HG02973 (cell line): ENCODE results near the gene PRELID1.
"Not testable (repeated sequence)": the region's sequence is repeated elsewhere in the genome, so short reads cannot be mapped to it uniquely, and the experiment has no call there.

Source experiments
- ATAC-seq: cut with Tn5 transposase; IDR thresholded peaks from one replicate; pipeline ENCODE4 v1.9.1; 2021; ENCODE audit warnings: moderate library complexity; ENCODE audit not compliant: unreplicated experiment

The PRELID1 gene

DNA sequence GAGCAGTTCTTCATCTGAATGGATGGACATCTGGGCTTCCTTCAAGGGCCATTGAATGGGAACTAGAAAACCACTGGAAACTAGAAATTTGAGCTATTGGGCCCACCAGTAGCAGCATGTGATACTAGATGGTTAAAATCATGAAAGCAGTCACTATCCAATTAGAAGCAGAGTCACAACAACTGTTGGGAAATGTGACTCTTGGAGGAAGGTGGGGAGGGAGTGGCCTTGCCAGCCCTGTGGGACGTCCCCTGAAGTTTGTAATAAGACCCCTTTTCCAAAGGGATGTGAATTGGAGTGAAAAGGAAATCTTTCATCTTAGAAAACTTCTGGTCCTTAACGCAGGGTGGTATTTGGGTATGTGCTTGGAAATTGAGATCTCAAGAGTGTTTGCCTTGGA is 5.7 kb upstream of the PRELID1 start:
- ATAC-seq = no peak

DNA sequence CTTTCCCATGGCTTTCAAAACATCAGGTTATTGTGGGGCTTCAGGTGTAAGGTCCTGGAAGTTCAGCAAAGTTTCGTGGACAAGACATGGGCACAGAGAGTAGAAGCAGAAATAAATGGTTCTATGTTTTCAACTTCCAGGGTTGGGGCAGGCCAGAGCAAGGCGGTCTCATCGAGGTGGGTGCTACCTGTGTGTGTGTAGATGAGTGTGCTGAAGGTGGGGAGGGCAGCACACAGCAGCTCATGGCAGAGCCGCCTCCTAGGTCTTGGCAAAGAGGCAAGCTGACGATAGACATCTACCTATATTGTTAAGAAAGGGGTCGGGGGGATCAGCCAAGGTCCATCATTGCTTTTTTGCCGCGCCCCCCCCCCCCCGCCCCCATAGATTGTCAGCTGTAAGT is 3.9 kb upstream of the PRELID1 start:
- no peak for ATAC-seq

DNA sequence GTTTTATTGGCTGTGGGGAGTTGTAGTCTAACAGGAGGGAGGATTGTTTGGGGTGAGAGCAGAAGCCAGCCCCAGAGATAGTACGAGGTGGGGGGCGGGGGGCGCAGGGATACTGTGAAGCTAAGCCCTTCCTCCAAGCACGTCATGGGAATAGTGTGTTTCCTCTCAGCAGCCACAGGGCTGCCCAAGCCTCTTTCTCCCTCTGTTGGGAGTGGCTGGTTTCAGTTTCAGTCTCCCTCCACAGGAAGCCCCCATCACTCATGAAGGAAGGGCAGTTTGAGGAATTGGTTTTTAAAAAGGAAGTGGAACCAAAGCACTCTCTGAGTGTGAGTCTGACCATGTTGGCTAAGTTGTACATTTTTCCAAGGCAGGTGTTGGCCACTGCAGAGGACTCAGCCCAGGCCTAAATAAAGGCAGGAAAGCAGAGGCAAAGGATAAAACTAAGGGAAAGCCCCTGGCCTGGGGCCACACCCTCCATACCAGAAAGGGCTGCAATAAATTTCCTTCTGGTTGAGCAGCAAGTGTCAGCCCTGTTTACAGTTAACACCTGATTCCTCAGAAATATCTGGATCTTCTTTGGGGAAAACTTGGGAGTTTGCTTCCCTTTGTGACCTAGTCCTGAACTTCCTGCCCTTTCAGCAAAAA is 3.2 kb upstream of the PRELID1 start:
- ATAC-seq = peak; percentile 31

DNA sequence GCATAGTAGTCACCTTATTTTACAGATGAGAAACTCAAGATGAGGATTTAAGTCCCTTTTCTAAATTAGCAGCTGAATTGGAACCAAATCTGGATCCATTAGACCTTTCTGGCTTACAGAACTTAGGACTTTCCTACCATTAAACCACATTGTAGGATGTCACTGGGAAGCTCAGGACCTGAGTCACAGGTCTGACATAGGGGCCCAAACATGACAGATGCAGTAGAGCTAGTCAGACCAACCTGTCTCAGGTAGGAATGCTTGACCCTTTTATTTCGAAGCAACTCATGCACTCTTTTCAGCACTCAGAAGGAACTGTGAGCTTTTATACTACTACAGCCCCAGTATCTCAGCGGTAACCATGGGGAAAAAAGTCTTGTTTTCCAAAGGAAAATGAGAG is 2.6 kb upstream of the PRELID1 start:
- ATAC-seq = no peak

DNA sequence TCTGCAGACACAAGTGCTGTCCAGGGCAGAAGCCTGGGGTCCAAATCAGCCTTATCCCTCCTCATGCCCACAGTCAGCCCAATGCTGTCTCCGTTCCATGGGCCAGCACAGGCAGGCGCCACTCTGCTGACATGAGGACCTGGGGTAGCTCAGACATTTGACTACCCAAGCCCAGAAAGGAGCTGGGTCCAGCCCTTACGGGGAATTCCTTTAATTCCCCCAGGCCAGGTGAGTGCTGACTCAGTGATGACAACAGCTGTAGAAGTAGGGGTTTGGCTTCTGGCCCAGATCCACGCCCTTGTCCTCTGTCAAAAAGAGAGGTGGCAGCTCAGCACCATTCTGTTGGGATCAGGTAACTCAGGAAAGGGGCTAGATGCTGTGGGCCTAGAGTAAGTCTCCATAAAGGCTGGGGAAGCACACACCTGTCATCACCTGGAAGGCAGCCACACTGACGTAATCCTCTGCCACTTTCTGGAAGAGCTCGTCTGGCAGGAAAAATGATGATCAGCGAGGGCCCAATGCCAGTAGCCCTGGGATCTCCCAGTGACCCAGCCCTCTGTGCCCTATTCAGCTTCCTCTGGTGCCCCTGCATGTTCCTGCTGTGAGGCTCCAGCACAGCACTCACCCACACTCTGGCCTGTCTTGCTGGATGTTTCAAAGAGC is 2.0 kb upstream of the PRELID1 start:
- ATAC-seq = no peak

DNA sequence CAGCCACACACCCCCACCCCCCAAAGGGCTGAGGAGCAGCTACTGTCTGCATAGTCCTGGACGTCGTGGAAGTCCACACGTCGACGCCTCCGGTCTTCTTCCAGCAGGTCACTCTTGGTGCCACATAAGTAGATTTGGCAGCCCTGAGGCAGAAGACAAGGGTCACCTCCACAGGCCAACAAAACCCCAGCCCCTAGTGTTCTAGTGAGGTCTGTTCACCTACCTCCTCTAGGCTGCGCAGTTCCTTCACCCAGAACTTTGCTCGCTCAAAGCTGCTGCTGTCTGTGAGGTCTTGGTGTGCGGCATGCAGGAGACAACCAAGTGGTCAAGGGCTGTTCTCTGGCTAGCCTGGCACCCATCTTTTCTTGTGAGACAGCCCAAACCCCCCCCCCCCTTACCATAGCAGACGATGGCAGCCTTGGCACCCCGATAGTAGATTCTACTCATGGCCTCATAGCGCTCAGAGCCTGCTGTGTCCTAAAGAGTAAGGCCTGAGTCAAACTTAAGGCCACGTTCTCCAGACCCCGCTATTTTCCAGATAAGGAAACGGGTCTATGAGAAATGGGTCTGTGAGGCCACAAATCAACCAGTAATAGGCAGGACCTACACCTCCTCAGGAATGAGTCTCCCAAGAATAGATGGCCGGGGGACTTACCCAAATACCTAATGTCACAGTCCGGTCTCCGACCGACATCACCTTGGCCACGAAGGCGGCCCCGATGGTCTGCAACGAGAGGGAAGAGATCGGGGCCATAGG is 1.1 kb upstream of the PRELID1 start:
- no peak for ATAC-seq

DNA sequence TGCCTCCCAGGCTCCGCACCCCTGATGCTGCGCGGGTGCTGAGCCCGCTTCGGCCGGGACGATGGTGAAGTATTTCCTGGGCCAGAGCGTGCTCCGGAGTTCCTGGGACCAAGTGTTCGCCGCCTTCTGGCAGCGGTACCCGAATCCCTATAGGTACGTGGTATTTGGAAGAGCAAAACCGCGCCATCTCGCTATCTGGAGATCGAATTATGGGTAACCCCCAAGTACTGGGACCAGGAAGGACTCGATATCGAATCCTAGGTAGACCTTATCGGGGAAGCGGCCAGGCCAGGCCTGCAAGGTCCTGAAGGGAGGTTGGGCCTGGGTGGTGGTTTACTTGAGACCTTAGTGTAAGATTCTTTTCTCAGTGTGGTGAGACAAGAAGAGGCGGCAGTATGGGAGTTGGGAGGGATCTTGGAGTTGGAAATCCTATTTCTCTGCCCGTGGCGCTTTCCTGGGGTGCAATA is 359 bp downstream of the PRELID1 start:
- ATAC-seq = no peak

DNA sequence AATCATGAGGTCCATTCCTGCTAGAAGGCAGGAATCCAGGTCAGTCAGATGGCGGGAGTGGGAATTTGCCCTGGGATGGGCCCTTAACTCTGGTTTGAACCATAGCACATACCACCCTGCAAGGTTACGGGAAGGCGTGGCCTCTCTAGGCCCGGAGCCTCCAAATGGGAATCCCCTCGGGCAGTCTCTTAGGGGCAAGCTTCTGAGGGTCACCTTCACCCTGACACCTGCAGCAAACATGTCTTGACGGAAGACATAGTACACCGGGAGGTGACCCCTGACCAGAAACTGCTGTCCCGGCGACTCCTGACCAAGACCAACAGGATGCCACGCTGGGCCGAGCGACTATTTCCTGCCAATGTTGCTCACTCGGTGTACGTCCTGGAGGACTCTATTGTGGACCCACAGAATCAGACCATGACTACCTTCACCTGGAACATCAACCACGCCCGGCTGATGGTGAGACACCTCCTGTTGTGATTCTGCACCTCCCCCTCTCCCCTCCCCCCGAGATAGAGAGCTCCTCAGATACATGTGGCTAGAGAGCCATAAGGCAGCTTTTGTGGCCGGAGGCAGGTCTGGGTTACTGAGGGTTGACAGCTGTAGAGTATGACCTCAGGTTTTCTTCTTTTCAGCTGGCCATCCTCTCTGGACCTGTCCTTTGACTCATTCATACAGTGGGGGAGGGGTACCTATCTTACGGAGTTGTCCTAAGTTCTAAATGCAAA is 957 bp downstream of the PRELID1 start:
- no peak for ATAC-seq

DNA sequence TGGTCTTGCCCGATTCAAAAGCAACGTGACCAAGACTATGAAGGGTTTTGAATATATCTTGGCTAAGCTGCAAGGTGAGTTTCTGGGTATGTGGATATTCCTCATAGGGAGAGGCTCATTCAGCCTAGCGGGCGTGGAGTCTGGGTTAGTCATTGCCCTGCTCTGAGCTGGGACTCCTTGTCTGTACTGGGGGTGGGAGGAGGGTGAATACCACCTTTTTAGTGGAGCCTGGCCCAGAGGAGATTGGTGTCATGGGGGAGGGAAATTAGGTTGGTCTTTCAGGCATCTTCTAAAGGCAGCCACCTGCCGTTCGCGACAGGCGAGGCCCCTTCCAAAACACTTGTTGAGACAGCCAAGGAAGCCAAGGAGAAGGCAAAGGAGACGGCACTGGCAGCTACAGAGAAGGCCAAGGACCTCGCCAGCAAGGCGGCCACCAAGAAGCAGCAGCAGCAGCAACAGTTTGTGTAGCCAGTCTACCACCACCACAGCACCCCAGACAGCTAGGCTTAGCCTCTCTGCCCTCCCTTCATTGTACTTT is 2.6 kb downstream of the PRELID1 start:
- not testable (repeated sequence) for ATAC-seq

DNA sequence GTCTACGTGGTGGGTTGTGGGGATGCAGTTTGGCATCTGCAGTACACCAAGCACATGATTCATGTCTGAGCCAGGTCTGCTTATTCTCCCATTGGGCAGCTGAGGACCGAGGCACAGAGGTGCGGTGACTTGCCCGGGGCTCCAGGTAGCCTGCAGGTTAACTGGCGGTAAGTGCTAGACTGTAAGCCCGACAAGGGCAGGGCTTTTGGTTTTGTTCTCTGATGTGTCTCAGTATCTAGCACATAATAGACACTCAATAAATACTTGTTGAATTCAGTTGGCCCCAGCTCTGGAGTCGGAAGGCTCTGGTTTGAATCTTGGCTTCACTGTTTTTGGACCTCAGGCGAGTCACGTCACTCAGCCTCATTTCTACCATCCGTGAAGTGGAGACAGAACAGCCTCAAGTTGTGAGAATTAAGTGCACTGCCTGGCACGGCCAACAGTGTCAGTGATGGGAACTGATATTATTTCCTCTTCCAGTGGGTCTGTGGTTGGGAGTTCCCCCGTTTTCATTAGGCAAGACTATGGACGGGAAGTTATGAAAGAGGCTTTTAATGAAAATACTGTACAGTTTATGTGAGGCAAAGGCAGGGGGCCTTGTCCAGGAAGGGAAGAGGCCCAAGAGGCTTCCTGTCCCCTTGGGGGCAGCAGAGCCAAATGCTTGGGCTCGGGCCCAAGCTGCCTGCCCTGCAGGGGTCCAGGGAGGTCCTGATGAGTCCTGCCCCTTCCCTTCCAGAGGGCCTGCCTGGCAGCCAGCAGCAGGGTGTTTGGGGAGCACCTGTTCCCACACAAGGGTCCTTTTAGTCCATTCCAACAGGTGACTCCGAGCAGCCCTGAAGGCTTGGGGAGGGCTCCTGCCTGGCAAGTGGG is 3.3 kb downstream of the PRELID1 start:
- ATAC-seq = no peak

DNA sequence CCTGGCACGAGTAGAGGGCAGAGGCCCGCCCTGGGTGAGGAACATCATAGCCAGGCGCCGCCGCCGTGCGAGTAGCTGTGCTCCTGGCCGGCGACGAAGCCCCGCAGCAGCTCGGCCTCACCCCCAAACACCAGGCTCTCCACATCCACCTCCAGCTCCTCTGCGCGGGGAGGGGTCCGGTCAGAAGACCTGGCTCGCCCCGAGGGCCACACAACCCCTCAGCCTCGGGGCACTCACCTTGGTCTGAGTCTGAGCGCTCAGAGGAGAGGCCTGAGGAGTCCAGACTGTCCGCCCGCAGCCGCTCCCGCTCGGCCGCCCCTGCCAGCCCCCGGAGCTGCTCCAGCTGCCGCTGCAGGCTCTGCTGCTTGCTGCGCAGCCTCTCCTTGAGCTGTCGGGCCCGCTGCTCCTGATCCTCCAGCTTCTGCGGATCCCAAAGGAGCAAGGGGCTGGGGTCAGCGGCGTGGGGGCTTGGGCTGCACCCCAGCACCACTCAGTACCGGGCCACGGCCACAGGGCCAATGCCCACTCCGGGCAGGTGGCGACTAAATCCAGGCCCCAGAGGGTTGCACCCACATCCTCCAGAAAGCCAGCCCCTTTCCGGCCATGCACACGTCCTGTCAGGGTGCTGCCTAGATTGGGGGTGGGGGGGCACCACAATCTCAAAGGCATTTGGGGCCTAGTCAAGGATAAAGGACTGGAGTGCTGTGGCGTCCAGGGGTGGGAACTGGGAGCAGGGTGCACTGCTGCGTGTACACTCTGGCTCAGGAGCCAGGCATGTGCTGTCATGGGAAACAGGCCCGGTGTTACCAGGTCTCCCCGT is 4.2 kb downstream of the PRELID1 start:
- ATAC-seq = no peak

DNA sequence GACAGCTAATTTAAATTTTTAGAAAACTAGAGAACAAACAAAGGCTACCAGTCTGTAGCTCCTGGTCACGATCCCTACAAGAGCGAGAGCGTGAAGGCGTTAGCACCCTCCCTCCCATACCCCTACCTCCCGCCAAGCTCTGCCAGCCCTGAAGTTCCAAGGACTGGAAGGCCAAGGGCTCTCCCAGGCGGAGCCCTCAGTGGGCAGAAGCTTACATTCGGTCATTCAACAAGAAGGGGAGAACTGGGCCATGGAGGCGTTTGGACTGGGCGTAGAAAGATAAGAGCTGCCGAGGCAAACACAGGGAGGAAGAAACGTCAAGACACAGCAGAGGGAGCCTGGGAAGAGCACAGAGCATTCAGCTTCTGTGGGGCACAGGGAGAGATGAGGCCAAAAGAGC is 5.1 kb downstream of the PRELID1 start:
- no peak for ATAC-seq

DNA sequence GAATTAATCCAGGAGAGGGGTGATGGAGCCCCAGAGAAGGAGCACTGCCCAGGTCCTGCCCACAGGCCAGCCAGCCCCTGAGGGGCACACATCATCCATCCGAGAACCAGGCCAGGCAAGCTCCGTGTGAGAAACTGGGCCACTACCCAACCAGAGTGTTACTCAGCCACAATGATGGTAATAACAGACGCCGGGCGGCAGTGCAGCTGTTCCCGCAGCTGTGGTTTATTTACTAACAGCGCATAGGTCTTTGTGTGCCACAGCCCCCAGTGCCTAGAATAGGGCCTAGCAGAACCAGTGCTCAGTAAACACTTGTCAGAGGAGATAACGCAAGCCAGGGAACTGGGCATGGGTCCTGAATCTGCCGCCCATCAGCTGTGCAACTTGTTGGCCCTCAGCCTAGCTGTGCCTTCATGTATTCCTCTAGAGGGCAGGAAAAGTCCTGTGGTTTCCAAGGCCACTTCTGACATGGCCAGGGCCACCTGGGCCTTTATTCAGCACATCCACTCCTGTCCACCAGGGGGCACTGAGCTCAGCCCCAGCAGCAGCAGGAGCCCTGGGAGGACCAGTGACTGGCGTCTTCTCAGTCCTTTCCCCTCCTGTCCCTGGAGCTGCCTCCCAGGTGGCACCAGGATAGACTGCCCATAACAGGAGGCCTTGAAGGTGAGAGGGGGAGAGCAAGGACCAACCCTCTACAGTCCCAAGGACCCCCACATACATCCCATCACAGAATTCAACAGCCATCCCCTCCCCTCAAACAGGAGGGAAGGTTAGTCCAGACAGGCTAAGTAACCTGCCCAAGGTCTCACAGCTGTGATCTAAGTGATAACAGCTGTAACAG is 6.0 kb downstream of the PRELID1 start:
- no peak for ATAC-seq

DNA sequence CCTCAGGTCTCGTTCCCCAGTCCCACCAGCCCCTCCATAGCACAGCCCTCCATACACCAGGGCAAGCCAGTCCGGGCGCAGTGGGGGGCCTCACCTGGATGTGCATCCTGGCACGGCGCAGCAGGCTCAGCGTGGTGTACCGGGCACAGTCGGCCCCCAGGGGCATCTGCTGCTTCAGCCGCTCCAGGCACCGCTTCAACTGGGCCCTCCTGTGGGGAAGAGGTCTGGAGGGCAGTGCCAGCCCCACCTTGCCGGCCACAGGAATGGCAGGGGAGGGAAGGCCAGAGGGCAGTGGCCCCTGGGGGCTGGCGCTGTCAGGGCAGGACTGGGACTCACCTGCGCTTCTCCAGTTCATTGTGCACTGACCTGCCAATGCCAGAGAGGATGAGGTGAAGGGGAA is 6.7 kb downstream of the PRELID1 start:
- ATAC-seq = no peak

DNA sequence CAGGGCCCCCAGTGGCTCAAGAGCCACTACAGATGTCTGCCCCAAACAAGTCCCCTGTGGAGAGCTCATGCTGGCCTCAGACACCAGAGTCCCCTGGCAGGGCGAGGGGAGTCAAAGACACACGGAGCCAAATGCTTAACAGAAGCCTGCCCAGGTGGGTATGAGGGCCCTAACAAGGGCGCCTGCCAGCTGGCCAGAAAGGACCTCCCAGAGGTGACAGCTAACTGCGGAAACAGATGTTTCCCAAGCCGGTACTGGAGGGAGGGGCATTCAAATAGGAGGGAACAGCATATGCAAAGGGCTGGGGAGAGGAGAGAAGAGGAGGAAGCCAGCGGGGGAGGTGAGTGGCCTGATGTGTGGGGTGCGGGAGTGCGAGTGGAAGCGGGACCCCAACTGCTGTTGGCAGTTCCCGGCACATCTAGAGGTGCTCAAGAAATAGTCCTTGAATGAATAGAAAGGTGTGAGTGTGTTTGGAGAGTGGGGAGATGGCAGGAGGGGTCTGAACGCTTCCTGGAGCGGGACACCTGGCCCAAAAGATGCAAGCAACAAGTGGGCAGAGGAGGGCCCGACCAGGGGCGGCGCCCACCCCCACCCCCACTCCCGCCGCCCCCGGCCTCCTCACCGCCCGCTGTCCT is 7.3 kb downstream of the PRELID1 start:
- ATAC-seq = no peak

DNA sequence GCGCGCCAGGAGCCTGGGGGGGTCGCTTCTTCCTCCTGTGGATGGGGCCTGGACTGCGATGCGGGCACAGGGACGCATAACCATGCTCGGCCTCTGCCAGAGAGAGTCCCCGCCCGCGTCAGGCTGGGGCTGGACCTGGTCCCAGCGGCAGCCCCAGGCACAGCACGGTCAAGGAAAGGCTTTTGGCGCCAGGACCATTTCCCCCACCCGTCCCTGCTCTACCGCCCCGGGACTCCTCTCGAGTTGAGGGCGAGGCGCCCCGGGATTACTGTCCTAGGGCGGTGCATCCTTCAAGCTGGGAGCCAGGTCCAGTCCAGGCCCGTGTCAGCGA is 7.8 kb downstream of the PRELID1 start:
- peak; percentile 1 for ATAC-seq

DNA sequence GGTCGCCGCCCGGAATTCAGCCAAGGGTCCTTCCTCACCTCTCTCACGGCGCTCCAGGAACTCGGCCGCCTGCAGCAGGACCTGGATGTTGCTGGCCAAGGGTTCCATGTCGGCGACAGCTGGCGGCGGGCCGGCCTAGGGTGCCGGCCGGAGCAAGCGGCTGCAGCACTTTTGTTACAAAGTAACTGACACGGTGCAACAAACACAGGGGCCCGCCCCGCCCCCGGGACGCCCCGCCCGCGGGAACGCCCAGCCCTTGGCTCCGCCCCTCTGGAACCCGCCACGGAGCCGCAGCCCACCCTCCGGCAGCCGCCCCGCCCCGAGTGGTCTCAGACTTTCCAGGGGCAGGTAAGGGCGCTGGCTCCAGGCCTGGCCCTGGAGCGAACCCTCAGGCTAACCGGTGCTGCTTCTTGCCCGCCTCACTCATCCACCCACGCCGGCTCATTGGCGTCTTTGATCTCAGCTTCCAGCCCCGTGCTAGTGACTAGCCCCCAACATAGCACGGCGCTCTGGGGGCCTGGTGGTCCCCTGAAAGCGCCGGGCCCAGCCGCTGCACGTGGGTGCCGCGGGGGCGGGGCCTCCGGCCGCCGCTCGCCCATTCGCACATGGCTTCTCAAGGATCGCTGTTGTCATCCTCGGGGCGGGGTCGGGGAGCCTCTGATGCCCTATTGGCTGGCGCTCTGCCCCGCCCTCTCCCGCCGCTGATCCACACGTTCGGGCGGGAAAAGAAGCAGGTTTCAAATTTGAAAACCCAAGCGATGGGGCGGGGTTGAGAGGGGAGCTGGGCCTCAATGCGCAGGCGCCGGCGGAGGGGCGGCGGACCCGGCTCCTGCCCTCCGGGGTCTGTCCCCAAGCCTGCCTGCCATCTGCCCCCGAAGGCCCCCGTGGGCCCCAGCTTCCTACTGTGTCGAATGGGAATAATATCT is 8.4 kb downstream of the PRELID1 start, which contains the start of gene MXD3:
MXD3 (minus strand) TSS at position 176 of the 926 bp plus-strand sequence; CDS start at position 108, 68 bp downstream.
- ATAC-seq = peak; percentile 66
